Activated effector memory CD4-positive, alpha-beta T cell treated with anti-CD3 and anti-CD28 coated beads, Interleukin-2, amount 50 U/mL, for 16 hours (primary cell): Measurements from ENCODE around the gene SVIL.
"Not testable (repeated sequence)": the region's sequence is repeated elsewhere in the genome, so short reads cannot be mapped to it uniquely, and the experiment has no call there.

Source experiments
- DNase-seq: peaks from one replicate; pipeline ENCODE4 v3.0.0-alpha.2; 2020

SVIL gene

GRCh38 chr10:29510483-29511157, 124.2 kb downstream of the SVIL start:
- DNase-seq = not testable (repeated sequence)

DNA sequence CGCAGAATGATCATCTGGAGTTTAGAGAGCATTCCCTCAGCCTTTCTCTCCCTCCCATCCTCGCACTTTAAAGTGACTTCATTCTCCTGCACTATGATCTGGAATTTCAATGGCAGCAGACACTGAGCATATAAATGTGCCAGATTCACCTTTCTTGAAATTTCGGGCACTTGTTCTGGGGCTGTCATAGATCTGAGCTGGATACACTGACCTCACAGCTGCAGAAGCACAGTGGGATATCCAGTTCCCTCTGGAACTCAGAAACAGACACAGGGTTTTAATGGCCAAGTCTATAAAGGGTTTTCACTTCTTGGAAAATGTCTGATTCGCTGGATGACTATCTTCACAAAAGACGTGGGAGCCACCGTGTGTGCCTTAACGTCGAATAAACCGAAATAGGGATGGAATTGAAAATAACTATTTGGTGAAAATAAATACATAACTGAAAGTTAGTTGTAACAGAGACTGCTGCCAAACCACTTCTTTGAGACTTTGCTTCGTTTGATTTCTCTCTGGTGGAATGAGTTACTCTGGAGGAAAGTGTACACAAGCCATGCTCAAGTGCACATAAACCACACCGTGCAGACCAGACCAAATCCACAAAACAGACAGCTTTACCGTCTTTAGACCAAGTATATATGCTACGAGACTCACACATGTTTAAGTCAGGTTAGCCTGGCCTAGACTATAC, 126.1 kb downstream of the SVIL start:
- DNase-seq = no peak

GRCh38 chr10:29507750-29508149, 127.0 kb downstream of the SVIL start:
- not testable (repeated sequence) for DNase-seq

DNA sequence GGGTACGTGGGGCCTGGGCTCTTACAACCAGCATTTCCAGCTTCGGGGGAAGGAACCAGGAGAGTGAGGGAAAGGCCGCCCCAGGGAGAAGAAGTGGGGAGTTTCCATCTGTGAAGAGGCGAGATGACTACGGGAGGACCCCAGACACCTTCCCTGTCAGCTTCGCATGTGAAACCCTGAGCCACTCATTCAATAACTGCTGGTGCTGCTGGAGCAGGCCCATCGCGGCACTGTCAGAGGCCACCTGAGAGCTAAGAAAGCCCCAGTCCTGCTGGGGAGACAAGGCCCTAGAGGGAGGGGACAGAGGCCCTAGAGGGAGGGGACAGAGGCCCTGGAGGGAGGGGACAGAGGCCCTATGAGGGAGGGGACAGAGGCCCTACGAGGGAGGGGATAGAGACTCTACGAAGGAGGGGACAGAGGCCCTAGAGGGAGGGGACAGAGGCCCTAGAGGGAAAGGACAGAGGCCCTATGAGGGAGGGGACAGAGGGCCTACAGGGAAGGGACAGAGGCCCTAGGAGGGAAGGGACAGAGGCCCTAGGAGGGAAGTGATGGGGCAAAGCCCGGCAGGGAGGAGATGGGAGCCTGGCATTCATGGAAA, 128.3 kb downstream of the SVIL start:
- DNase-seq = not testable (repeated sequence)

GRCh38 chr10:29502351-29502750, 132.4 kb downstream of the SVIL start:
- DNase-seq = no peak

- no peak for DNase-seq
Measured at GRCh38 chr10:29501692-29502091, 133.1 kb downstream of the SVIL start.

- no peak for DNase-seq
Measured at GRCh38 chr10:29499993-29500537, 134.7 kb downstream of the SVIL start.

DNA sequence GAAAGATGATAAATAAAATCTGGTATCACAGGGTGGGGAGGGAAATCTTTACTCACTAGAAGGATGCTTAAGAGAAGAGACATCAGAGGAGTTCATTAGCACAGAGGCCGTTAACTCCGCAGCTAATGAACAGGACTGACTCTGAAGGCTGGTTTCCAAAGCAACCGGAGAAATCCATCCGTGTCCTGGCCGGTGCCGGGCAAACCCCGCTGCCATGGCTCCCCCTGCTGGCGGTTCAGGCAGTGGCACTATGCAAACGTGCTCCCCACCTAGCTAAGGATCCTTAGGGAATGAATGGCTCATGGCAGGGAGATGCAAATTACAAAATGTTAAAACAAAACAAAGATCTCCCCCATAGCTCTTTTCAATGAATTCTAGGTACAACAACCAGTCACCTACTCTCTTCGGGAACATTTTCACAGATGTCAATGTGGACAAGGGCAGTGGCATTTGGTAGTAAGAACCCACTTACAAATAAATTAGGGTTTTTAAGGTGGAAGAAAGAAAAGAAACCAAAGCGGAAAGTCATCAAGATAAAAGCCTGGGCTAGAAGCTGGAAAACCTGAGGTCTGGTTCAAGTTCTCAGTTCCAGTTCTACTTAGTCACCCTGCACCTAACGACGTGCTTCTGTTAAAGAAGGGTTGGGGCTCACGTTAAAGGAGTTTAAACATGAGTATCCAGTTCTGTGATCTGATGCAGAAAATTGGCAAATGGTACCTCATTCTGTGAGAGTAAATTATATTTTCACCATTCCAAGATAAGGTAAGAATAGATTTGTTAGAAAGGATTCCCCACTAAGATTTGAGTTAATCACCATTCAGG, 138.2 kb downstream of the SVIL start:
- peak; percentile 86 for DNase-seq

GRCh38 chr10:29495366-29495765, 139.4 kb downstream of the SVIL start:
- DNase-seq = no peak

DNA sequence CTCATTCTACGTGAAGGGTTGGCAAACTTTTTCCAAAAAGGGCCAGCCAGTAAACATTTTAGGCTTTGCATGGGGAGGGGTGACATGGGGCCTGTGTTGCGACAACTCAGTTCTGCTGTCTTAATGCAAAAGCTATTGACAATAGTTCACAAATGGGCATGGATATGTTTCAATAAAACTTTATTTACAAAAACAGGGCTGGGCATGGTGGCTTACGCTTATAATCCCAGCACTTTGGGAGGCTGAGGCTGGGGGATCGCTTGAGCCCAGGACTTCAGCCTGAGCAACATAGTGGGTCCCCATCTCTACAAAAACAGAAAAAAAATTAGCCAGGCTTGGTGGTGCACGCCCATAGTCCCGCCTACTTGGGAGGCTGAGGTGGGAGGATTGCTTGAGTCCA, 141.1 kb downstream of the SVIL start:
- DNase-seq = no peak

- DNase-seq = no peak
Measured at GRCh38 chr10:29492774-29493173, 142.0 kb downstream of the SVIL start.

- DNase-seq = no peak
Measured at GRCh38 chr10:29491918-29492317, 142.9 kb downstream of the SVIL start.

DNA sequence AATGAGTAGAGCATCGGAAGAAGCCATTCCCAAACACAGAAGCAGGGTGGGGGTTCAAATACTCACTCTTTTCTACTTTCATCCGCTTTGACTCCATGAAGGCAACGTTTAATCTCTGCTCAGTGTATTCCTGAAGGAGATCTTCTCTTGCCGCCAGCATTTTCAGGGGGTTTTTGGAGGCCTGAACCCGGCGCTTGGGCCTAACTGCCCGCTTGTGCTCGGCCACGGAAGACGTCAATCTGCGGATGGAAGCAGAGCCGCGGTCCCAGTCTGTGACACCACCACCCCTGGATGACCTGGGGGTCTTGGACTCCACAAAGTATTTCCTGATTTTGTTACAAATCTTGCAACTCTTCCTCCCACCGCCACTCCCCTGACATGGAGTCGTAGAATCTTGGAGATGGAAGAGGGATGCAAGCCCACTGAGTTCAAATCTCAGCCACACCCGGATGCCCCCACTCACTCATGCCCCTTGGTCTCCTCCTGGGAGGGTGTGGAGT, 143.9 kb downstream of the SVIL start:
- DNase-seq = not testable (repeated sequence)

DNA sequence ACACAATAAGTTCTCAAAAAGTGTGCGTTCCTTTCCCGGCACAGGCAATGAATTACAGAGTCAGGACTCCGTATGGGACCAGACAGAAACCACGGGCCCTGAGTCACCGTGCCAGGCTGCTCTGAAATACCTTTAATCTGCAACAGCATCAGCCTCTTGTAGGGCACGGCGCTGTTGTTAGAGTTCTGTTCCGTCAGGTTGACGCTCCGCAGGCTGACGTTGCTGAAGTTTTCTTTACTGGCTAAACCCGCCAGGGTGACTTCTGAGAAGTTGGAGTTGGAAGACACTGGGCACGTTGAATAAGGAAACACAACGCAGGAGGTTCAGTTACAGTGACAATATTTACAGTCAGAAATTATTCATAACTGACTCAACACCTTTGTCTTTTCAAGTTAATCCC, 146.3 kb downstream of the SVIL start:
- DNase-seq = not testable (repeated sequence)

DNA sequence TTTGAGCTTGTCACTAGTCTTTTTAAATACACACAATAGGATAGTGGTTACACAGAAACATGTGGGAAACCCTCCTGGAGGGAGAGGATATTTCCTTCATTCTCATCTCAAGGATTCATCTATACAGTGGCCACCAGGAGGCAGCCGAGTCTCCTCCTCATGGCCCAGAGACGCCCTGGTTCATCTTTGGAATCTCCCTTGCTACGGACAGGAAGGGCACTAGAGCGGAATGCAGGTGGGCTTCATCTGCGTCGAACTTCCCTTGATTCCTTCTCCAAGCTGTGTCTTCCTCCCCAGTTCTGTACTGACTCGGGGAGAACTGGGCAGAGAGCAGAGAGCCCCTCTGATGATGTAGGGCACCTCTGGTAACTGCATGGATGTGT, 146.9 kb downstream of the SVIL start:
- not testable (repeated sequence) for DNase-seq

DNA sequence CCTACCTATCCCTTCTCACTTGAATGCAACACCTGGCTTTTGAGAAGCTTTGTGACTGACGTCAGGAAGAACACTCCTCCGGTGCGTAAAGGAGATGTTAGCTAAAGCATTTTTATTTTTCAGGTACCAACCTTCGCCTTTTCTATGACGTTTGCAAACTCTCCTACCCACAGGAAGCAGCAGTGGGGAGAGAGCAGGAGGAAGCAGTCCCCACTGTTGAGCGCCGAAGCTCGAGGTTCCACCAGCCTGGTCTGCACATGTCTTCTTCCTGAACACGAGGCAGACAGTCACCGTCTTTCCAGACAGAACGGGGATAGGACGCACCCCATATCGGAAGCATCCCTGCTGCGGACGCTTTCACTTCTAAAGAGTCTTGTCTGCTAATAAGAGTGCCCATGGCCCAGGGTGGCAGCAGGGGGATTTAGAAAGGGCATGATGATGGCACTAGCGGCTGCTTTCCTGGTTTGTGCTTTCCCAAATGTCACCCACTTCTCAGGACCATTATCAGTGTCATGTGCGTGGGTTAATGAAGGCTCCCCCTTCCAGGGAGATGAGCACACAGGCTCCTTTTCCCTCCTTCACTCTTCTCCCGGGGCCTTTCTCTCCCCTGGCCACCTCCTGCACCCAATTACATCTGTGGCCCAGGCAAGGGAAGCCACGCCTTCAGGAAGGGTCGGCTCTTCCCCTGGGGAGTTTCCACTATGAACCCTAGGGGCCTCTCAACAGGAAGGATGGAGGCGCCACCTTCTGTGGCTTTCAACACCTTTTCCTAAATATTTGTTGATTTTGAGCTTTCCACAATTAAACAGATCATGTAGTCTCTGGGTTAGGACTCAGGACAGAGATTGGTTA, 147.5 kb downstream of the SVIL start:
- DNase-seq = not testable (repeated sequence)

GRCh38 chr10:29486433-29486832, 148.3 kb downstream of the SVIL start:
- no peak for DNase-seq

DNA sequence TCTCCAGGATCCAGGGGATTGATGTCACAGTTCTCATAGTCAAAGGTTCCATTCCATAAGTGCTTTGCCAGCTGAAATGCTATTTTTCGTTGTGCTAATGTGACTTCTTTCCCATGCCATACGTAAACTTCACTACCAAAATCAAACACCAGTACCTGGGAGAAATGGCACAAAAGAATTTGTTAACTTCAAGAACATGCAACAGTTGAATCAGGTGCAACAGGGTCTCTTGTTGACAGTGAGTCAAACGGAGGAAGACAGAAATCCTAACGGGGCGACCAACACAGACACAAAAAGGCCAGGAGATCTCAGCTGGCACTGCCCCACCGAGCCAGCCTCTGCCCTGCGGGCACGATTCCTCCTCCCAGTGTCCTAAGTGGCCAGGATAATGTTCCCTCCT, 150.1 kb downstream of the SVIL start:
- DNase-seq = not testable (repeated sequence)

DNA sequence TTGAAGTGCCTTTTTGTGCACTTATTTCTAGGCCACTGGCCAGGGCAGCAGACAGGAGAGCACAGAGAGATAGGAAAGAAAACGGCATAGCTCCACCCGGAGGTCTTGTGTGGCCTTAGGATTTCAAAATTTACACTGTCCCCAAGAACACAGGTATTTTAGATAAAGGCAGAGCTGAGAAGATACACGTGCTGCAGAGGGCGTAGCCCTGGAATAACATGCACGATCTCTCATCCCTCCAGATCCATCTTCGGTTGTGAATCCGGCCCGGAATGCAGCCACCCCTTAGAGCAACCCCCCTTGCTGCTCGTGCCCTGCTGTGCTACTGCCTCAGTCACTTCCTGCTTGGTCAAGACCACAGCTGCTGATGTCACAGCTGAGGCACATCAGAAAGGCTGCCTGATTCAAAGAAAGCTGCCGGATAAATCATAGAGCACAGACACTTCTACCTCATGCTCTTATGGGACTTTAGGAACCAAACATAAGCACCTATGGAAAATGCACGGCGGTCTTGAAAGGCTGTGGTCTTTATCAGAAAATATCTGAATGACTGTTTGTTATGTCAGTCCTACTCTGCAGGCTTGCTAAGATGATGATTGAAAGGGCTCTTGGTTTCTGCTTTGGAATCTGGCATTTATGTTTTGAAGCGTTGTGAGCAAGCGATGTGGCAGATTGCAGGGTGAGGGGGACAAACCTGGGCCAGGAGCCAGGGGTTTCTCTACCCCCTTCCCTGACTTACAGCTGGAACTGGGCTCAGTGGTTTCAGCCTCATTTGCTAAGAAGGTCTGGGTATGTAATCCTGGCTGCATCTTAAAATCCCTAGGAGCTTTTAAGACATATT, 152.0 kb downstream of the SVIL start:
- no peak for DNase-seq

GRCh38 chr10:29481906-29482440, 152.8 kb downstream of the SVIL start:
- no peak for DNase-seq
